GM12874 (cell line): ENCODE results near the gene TMED9.

Experiments
- CTCF ChIP-seq: IDR thresholded peaks from 2 replicates; pipeline ENCODE4 v1.5.1; 2011; ENCODE audit warnings: low read depth, mild to moderate bottlenecking, control low read depth, low read length, moderate library complexity; ENCODE audit not compliant: insufficient read depth

TMED9 gene

GRCh38 chr5:177598477-177598876 lies 6.5 kb downstream of the TMED9 start:
- TF ChIP-seq CTCF: no peak

DNA sequence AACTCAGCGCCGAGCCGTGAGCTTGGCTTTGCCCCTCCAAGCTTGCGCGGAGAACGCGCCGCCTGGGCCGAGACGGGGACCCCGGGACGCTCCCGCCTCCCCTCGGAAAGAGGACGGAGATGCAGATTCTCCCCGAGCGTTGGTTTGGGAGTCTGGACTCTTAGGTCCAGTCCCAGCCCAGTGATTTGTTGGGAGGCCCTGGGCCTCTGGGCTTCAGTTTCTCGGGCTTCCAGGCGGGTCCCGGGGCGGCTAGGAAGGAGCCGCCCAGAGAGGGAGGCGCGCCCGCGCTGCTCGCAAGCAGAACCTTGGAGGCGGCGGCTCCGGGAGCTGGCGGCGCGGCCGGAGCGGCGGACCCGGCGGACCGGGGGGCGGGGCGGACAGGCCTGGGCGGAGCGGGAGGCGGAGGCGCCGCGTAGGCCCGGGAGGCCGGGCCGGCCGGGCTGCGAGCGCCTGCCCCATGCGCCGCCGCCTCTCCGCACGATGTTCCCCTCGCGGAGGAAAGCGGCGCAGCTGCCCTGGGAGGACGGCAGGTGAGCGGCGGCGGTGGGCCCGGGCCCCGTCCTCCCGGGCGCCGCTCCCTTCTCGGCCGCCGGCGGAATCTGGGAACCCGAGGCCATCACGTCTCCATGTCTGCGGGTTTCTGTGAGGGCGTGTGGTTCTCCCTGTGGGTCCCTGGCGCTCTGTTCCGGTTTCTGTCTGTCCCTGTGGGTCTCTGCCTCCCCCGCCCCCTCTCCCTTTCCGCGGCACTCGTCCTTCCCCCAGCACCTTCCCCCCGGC lies 7.9 kb downstream of the TMED9 start, which contains the start of gene B4GALT7:
Gene B4GALT7 (plus strand): TSS at position 402 of the 777 bp plus-strand sequence. CDS start 79 bp downstream, at position 481.
- no peak for TF ChIP-seq CTCF

DNA sequence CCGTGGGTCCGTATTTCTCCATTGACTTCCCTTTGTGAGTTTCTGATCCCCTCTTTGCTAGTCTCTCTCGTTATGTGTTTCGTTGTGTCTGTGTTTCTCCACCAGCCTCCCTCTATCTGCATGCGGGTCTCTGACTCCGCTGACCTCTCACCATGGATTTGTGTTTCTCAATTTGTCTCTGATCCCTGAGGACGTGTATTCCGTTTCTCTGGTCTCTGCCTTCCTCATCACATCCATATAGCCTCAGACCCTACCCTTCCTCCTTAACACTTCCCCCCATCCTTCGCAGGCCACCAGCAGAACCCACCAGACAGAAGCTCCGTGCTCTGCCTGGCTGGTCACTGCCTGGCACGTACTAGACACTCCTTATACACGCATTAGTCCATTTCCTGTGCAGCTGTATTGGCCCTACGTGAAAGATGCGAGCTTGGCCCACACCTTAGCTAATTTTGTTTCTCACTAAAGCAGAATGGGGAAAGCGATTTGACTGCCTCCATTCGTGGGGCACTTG lies 8.6 kb downstream of the TMED9 start:
- no peak for TF ChIP-seq CTCF

DNA sequence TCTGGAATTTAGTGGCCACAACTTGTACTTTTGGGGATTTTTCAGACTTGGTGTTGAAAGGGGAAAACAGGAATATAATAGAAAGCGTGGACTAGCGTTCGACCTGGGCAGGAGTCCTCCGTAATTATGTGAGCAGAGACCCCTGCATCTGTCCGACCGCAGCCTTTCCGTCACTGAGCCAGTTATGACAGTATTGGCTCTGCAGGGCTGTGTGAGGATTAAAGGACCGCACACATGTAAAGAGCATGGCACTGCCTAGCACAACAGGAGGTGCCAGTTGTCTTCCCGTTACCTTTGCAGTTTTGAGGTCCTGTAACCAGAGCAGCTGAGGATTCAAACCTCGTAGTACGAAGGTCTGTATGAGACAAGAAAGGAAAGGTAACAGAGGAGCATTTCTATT lies 9.1 kb downstream of the TMED9 start:
- no peak for TF ChIP-seq CTCF

DNA sequence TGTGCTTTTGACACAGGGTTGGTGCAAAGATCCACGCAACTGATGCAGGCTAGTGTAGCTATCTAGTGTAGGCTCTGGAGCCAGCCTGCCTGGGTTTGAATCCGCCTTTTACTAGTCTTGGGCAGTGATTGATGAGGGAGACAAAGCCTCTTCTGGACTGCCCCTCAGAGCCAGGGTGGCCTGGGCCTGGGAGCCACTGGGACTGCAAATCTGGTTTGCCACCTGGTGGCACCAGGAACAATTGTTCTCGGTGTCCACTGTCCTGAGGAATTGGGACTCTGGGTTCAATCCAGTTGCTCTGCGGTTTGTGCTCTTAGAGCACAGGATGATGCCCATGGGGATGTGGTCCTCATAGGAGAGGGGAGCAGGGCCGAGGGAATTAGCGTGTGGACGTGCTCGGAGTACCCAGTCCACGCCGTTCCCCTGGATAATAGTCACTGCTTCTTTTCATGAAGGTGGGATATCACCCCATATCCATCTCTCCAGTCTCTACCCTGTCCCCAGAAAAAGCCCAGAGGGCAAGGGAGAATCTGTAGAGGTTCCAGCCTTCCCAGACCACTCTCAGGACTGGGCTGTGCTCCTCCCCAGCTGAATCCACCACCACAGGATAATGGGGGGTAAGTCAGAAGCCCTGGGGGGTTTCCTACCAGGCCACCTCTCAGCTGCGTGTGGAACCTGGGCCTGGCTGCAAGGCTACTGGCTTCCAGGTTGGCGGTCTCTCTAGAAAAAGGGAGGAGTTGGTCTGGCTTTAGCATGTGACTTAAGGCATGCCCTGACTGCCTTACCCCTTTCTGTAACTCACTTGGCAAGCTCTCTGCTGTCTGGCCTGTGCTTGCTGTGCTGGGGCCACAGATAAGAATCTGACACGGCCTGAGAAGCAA lies 9.8 kb downstream of the TMED9 start:
- no peak for TF ChIP-seq CTCF

- TF ChIP-seq CTCF: no peak
Observed at GRCh38 chr5:177602458-177602830, 10.4 kb downstream of the TMED9 start.

DNA sequence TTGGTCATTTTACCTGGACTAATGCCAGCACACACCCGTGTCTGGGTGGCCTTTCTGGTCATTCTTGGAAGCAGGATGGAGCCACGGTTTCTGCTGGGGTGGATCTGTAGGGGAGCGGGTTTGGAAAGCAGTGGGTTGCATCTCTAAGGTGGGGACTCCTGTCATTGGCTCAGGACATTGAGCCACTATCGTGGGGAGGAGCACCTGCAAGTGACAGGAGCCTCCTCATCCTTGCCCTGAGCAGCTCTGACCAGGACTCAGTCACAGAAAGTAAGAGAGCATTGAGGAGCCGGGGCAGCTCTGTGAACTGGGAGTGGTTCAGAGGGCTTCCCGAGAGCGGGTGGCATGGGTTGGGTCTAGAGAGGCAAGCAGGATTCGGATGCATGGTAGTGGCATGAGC lies 11.6 kb downstream of the TMED9 start:
- no peak for TF ChIP-seq CTCF
